PFSK-1 (cell line): ENCODE results near the gene DGKI.

Experiments
- SIN3A ChIP-seq: IDR thresholded peaks from 2 replicates; pipeline ENCODE4 v1.6.1; 2012; ENCODE audit warnings: mild to moderate bottlenecking, low read length, moderate library complexity, borderline replicate concordance; ENCODE audit not compliant: insufficient read depth
- TAF1 ChIP-seq: IDR thresholded peaks from 2 replicates; pipeline ENCODE4 v1.6.1; 2012; ENCODE audit warnings: low read length, control low read depth, borderline replicate concordance; ENCODE audit not compliant: insufficient read depth

- TF ChIP-seq TAF1, result no peak
- no peak for TF ChIP-seq SIN3A
Observed at GRCh38 chr7:137485818-137486217, 361.0 kb downstream of the DGKI start.
